Stimulated activated CD8-positive, alpha-beta memory T cell treated with anti-CD3 and anti-CD28 coated beads, Interleukin-7, amount 100 ng/mL, for 1 hour (primary cell): Measurements from ENCODE around the gene TMPRSS9.

Source experiments
- DNase-seq, 2 donors: peaks; one replicate each; pipeline ENCODE4 v3.0.0-alpha.2; 2020; ENCODE audit warnings: low read depth in 2 of 2

The TMPRSS9 gene

DNA sequence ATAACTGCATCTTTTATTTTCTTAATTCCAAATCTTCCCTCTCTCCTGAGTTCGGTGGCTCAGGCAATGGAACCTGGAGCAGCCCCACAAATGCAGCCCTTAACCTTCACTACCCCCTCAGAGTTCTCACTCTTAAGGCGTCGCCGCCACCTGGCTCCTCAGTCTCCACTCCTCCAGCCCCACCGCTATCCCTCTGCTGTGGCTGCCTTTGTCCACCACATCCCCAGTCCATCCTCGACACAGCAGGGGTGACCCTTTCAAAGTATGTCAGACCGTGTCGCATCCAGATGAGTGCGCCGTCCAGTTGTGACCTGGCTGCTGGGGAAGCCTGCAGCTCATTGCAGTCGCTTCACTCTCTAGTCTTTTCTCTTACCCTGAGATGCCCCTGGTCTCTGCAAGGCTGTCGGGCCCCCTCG lies 30.6 kb upstream of the TMPRSS9 start:
- no peak for DNase-seq

DNA sequence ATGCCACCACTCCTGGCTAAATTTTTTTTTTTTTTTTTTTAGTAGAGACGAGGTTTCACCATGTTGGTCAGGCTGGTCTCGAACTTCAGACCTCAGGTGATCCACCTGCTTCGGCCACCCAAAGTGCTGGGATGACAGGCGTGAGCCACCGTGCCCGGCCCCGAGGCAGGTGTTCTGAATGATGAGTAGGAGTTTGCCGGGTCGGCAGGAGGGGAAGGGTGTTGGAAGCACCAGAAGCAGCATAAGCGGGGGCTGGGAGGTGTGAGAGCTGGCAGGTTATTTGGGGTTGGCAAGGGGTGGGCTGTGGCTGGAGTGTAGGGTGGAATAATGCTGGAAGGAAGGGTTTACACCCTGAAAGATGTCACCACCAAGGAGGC lies 29.8 kb upstream of the TMPRSS9 start:
- DNase-seq: no peak

DNA sequence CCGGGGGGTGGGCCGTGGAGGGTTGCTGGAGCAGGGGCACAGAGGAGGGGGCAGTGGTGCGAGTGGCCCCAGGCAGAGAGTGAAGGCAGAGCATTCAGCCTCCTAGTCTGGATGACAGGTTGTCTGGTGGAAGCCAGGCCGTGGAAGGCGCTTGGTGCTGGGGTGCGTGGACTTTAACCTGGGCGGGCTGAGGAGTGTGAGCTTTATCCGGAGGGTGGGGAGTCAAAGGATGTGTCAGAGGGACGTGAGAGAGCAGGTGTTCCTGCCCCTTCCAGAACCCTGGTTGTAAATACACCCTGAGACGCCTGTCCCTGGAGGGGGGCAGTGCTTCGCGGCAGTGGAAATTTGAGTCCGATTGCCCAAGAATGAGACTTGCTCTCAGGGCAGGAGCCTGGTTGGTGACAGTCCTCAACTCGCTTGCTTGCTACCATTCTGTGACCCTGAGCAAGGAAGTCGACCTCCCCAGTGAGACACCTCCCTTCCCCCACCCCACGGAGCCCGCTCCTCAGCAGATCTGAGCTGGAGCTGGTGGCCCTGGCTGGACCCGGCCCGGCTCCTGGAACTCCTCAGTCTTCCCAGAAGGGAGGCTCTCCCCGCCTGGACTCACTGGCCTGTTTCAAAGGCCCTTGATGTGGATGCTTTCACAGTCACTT lies 29.3 kb upstream of the TMPRSS9 start:
- DNase-seq: no peak

DNA sequence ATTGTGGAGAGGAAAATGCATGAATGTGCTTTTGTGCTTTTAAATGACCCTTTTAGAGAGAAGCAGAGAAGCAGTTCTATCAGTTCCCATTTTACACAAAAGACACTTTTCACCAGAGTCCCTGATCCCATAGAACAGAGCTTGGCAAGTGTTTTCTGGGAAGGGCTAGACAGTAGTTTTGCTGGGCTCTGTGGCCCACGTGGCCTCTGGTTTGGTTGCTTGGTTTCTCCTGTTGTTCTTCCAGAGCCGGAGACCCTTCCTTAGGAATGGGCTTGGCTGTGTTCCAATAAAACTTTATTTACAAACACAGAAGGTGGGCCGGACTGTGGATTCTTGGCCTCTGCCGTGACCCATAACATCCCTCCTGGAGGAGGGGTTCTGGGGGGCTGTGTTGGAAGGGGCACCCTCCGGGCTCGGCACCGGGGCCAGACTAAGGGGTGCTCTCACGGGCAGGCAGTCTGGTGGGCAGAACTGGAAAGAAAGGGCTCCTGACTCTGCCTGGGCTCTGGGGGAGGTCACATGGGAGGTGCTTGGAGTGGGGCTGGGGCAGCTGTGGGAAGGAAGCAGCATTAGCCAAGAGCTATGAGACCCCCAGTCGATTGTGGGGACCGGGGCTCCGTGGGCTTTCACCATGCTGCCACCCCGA lies 28.3 kb upstream of the TMPRSS9 start:
- no peak for DNase-seq

DNA sequence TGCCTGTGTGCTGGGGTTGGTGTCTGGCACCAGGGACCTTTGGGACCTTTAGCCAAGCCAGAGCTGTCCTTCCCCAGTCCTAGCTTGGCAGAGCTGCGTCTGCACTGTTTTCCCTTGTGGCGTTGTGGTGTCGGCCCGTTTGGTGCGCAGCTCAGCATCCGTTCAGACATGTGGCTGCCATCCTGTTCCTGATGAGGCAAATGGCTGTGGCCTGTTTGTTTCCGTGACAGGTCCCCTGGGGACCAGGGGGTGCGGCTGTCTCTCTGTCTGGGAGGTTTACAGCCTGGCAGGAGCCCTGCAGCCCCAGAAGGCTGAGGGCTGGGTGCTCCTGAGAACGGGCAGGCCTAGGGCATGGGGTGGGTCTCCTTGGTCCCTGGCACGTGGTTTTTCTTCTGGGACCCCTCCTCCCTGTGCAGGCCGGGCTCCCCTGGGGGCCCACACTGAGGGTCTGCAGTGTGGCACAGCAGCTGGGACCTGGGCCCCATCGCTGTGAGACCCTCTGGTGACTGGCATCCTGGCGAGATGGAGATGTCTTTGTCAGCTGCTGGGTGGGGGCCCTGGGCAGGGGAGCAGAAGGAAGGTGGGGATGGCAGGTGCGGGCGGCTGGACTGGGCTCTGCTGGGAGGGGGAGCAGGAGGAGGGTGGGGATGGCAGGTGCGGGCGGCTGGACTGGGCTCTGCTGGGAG lies 27.6 kb upstream of the TMPRSS9 start:
- DNase-seq: no peak

DNA sequence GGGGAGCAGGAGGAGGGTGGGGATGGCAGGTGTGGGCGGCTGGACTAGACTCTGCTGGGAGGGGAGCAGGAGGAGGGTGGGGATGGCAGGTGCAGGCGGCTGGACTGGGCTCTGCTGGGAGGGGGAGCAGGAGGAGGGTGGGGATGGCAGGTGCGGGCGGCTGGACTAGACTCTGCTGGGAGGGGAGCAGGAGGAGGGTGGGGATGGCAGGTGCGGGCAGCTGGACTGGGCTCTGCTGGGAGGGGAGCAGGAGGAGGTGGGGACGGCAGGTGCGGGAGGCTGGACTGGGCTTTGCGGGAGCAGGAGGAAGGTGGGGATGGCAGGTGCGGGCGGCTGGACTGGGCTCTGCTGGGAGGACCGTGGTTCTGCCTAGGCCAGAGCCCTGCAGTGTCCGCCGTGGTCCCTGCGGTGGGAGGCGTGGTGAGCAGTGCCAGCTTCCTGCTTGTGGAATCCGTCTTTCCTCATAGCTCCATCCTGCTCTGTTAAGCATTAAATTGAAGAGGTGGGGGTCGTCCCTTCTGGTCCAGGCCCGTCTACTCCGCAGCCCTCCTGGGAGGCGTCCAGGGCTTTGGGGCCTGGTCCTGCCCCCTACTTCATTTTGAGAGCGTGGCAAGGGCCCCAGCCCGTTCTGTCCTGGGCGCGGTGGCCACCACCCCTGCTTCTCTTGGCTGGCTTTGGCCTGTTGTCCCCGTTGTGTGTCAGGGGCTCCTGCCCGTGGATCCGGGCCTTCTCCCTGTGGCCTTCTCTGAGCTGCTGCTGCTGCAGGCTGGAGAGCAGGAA lies 26.8 kb upstream of the TMPRSS9 start:
- no peak for DNase-seq

DNA sequence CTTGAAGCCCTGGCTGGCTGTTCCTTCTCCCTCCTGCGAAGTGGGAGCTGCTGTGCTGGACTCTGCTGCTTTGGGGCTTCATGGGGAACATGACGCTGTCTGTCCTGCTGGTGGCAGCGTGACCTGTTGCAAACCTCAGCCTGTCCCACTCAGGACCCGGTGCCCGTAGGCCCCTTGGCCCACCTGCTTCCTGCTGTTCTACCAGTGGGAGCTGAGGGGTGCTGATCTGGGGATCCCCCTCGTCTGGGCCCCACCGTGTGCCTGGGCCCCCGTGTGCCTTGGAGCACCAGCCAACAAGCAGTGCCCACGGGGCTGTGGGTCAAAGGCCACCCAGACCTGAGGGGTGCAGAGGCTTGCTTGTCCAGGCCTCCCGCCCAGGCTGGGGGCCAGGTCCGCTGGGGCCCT lies 26.3 kb upstream of the TMPRSS9 start:
- DNase-seq: no peak

DNA sequence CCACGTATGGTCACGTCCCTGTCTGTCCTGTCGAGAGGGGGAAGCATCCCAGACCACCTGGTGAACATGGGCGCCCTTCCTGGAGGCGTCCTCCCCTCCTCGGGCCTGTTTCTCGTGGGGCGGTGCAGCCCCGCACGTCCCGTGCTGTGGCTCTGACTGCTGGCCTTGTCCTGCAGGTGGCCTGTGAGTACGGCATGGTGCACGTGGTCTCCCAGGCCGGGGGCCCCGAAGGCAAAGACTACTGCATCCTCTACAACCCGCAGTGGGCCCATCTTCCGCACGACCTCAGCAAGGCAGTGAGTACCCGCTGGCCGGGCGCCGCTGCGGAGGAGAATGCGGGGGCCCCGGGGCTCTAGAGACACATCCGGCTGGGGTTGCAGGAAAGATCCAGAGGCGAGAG lies 25.6 kb upstream of the TMPRSS9 start:
- DNase-seq: no peak

DNA sequence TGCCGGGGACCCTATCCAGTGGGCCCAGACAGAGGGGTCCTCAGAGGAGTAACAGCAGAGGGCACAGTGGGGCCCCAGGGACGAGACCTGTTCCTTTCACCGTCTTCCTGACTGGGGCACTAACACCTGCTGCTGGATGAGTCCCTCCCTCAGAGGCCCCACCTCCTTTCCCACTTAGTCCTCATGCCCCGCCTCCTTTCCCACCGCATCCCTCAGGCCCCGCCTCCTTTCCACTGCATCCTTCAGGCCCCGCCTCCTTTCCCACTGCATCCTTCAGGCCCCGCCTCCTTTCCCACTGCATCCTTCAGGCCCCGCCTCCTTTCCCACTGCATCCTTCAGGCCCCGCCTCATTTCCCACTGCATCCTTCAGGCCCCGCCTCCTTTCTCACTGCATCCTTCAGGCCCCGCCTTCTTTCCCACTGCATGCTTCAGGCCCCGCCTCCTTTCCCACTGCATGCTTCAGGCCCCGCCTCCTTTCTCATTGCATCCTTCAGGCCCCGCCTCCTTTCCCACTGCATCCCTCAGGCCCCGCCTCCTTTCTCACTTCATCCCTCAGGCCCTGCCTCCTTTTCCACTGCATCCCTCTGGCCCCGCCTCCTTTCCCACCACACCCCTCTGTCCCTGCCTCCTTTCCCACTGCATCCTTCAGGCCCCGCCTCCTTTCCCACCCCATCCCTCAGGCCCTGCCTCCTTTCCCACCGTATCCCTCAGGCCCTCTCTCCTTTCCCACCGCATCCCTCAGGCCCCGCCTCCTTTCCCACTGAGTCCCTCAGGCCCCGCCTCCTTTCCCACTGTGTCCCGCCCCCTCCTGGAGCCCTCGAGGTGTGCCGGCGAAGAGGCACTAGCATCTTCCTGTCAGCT lies 24.8 kb upstream of the TMPRSS9 start:
- DNase-seq: no peak

DNA sequence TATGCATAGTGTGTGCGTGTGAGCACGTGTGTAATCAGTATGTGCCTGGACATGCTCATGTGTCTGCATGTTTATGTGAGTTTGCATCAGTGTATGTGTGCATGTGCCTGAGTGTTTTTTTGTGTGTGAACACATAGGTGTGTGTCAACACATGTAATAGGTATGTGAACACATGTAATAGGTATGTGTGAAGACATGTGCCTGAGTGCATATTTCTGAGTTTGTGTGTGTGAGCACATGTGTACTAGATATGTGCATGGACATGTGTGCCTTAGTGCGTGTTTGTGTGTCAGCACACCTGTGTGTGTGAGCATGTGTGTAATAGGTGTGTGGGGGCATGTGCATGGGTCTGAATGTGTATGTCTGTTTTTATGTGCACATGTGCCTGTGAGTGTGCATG lies 24.2 kb upstream of the TMPRSS9 start:
- DNase-seq: no peak

DNA sequence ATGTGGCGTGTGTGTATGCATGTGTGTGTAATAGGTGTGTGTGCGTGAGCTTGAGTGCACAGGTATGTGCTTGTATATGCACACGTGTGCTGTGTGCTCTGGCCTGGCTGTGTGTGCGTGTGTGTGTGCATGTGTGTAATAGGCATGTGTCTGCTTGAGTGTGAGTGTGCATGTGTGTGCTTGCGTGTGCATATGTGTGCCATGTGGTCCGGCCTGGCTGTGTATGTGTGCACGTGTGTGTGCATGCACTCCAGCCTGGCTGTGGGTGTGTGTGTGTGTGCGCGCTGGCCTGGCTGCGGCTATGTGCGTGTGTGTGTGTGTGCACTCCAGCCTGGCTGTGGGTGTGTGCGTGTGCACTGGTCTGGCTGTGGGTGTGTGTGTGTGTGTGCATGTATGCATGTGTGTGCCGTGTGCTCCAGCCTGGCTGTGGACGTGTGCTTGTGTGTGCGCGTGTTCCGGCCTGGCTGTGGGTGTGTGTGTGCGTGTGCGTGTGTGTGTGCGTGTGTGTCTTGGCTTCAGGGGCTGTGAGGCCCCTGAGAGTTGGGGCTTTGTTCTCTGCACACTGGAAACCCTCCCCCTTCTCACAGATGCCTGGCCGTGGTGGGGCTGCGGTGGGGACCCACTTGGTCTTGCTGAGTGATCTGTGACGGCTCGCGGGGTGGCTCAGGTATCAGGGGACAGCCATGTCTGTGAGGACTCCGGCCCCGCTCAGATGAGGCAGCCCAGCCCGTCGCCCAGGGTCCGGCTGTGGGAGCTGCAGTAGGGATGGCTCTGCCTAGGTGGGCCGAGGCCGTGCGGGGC lies 23.3 kb upstream of the TMPRSS9 start:
- DNase-seq: no peak

DNA sequence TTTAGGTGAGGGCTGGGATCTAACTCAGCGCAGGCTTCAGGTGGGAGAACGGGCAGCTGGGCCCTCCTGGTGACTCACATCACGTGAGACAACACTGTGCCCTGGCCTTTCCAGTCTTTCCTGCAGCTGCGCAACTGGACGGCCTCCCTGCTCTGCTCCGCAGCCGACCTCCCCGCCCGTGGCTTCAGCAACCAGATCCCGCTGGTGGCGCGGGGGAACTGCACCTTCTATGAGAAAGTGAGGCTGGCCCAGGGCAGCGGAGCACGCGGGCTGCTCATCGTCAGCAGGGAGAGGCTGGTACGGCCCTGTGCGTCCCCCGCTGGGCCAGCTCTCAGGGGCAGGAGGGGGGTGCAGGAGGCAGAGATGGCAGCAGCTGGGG lies 22.7 kb upstream of the TMPRSS9 start:
- no peak for DNase-seq

DNA sequence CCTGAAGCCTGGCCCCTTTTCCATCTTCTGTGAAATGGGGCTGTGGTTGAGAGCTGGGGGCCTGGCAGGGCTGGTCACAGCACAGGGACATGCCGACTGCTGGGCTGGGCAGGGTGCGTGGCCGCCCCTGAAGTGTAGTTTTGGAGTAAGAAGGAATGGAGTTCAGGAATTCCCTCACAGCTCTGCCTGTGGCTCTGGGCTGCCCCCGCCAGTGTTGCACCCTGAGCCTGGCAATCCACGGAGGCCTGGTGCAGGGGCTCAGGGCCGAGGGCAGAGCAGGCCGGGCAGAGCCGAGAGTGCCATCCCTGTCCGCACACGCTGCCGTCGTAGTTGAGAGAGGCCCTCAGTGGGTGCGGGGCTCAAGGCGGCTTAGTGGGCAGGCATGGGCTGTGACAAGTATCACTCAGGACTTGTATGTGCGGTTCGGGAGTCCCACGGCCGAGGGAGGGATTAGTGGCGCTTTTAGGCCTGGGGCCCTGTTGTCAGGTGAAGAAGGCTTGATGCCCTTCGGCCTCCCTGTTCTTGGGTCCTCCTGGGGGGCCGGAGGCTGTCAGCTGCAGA lies 21.9 kb upstream of the TMPRSS9 start:
- no peak for DNase-seq

DNA sequence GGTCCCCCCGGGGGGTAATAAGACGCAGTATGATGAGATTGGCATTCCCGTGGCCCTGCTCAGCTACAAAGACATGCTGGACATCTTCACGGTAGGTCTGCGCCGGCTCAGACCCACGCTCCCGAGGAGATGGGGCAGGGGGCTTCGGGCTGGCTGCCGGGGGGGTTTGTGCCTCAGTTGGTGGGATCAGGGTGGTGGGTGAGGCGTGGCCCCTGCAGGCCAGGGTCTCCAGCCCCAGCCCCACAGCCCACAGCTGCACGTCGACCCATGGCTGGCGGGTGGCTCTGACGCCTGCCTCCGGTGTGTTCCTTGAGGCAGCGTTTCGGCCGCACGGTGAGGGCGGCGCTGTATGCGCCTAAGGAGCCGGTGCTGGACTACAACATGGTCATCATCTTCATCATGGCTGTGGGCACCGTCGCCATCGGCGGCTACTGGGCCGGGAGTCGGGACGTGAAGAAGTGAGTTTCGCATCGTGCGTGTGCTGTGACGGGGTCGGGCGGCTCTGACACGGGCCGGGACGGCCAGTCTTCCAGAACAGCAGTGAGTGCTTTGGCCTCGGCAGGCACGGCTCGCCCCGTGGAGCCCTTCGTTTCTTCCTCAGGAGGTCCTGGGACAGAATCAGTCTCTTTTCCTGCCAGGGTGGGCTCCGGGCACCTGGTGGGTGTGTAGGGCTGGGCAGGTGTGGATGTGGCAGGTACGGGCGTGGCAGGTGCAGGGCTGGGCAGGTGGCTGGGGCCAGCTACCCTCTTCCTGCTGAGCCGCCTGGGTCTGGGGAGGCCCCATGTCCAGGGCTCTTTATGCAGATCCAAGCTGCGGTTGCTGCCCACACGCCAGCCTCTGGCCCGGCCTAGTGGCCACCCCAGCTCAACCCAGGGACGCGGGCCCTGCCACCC lies 21.1 kb upstream of the TMPRSS9 start:
- DNase-seq: no peak

DNA sequence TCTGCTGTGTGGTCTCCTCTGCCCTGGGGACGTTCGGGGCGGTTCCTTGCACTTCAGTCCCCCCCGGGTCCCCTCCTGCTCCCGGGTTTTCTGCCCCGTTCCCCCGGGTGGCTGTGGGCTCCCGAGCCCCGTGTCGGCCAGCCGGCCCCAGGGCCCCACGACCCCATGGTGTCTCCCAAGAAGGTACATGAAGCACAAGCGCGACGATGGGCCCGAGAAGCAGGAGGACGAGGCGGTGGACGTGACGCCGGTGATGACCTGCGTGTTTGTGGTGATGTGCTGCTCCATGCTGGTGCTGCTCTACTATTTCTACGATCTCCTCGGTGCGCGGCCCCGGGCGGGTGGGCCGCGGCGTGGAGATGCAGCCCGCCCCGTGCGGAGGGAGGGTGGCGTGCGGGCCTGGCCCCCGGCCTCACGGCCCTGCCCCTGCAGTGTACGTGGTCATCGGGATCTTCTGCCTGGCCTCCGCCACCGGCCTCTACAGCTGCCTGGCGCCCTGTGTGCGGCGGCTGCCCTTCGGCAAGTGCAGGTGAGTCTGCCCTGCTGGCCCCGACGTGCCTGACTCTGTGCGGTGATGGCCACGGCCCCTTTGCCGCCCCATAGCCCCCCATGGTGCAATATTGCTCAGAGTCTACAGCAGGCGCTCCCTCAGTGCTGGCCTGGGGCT lies 20.3 kb upstream of the TMPRSS9 start:
- DNase-seq: no peak

DNA sequence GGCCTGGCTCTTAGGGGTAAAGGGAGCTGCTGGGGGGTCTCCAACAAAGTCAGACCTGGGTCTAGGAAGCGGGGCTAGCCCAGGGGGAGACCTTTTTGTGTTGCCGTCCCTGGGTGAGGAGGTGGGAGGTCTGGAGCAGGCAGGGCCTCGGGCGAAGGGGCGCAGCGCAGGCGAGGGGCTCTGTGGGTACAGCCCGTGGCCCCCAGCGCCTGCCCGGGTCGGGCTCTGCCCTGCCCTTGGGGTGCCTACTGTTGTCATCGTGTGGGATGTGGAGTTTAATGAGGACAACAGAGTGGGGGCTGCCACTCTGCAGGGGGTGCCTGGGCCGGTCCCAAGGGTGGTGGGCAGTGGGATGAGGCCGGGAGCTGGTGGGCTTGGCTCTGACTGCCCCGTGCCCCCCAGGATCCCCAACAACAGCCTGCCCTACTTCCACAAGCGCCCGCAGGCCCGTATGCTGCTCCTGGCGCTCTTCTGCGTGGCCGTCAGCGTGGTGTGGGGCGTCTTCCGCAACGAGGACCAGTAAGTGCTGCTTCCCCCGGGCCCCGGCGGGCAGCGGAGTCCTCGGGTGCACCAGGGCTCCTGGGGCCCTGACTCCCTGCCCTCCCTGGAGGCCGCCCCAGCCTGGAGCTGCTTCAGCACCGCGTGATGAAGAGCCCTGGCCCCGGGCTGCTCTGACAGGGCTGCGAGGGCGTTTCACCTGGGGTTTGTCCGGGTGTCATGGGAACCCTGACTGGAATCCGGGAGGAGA lies 19.4 kb upstream of the TMPRSS9 start:
- DNase-seq: no peak

DNA sequence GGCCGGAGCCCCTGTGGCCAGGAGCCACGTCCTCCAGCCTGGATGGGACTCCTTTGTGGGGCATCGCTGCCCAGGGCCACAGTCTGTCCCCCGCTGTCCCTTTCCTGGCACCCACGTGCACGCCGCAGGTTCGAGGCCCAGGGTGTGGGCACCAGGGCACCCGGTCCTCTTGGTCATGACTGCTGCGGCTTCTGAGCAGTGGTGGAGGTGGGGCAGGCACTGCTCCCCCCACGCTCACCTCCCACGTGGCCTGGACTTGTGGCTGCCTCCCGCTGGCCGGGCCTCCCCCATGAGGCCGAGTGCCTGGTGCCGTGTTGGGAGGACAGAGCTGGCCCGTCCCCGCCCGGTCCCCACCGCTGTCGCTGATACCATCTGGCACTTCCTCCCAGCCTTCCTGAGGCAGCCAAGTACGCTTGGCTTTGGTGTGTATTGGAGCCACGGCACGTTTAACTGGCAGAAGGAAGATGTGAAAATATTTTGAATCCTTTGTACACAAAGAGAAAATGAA lies 18.8 kb upstream of the TMPRSS9 start:
- no peak for DNase-seq

DNA sequence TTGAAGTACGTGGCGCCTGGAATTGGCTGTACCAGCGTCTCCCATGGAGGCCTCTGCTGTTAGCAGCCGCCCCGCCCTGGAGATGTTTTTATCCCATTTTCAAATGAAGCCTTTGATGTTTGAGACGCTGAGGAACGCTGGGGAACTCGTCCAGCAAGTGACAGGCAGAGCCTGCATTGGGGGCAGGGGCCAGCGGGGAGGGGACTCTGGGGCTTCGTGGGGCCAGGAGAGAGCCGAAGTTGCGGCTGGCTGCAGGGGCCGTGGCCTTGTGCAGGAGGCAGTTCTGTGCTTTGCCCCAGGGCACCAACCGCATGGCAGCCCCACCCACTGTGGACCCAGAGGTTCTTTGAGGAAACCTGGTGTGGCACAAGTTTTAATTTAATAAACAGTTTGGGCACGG lies 18.1 kb upstream of the TMPRSS9 start:
- no peak for DNase-seq
